BE2C (cell line): ENCODE measurements around the gene TMPRSS9. TPM values are rescaled to one million over a fixed set of nuclear protein-coding genes. Genes with fewer than 3 reads are reported as not detected.

Experiments
- DNase-seq: peaks from one replicate; pipeline ENCODE4 v3.0.0-alpha.2; 2020
- H3K27me3 ChIP-seq: fragments of 250-450 bp; sonication (Bioruptor Pico); 2 replicates; pipeline ENCODE4 v1.5.1; 2020; ENCODE audit warnings: mild to moderate bottlenecking
- H3K36me3 ChIP-seq: fragments of 250-450 bp; sonication (Bioruptor Pico); 2 replicates; pipeline ENCODE4 v1.5.1; 2020; ENCODE audit warnings: mild to moderate bottlenecking
- H3K4me1 ChIP-seq: fragments of 250-450 bp; sonication (Bioruptor Pico); 2 replicates; pipeline ENCODE4 v1.5.1; 2020
- H3K4me3 ChIP-seq: 2 replicates; pipeline ENCODE4 v1.5.1; 2011; ENCODE audit warnings: low read depth, low read length
- H3K9me3 ChIP-seq: fragments of 250-450 bp; sonication (Bioruptor Pico); 2 replicates; pipeline ENCODE4 v1.5.1; 2020
- polyA plus RNA-seq: library from polyadenylated mRNA; unstranded; fragments of >200 nt; gene quantifications from one replicate; pipeline ENCODE4 v1.2.1, GENCODE V29; 2012; ENCODE audit warnings: low read depth, missing spikeins; ENCODE audit not compliant: insufficient read length, insufficient read depth
- TF ChIP-seq, protein P1 (sequence below): IDR thresholded peaks from 2 replicates; pipeline ENCODE4 v1.5.1; 2012; ENCODE audit warnings: mild to moderate bottlenecking, low read depth, low read length

Gene TMPRSS9
- polyA plus RNA-seq, result 0.49 TPM

DNA sequence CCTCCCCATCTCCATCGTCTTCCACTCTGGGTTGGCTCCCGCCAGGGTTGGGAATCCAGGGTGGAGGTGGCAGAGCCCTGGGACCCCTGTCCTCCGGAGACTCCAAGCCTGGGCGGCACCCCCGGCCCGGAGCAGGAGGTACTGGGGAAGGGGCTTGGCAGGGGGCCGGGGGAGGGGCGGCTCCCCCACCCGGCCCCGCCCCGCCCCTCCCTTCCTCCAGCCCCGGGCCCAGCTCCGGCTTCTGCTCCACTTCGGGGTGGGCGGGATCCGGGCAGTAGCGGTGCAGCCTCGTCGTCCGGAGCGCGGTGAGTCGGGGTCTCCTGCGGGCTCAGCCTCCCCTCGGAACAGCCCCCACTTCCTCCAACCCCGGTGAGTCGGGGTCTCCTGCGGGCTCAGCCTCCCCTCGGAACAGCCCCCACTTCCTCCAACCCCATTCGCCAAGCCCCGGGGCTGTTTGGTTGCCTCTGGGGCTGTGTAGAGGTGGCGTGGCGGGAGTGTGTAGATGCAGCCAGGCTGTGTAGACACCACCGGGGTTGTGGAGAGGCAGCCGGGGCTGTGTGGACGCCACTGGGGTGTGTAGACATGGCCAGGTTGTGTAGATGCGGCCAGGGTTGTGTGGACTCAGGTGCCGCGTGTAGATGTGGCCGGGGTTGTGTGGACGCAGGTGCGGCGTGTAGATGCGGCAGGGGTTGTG is at the start of gene TMPRSS9:
TSS of gene TMPRSS9 (plus strand) at position 274 of the 694 bp plus-strand sequence. CDS start 29,521 bp downstream, outside the sequence.
- TF ChIP-seq, protein P1, sequence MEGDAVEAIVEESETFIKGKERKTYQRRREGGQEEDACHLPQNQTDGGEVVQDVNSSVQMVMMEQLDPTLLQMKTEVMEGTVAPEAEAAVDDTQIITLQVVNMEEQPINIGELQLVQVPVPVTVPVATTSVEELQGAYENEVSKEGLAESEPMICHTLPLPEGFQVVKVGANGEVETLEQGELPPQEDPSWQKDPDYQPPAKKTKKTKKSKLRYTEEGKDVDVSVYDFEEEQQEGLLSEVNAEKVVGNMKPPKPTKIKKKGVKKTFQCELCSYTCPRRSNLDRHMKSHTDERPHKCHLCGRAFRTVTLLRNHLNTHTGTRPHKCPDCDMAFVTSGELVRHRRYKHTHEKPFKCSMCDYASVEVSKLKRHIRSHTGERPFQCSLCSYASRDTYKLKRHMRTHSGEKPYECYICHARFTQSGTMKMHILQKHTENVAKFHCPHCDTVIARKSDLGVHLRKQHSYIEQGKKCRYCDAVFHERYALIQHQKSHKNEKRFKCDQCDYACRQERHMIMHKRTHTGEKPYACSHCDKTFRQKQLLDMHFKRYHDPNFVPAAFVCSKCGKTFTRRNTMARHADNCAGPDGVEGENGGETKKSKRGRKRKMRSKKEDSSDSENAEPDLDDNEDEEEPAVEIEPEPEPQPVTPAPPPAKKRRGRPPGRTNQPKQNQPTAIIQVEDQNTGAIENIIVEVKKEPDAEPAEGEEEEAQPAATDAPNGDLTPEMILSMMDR, result no peak
- Histone ChIP-seq H3K27me3 (peaks cover 31% of the 10 kb centered on the region), H3K4me3 (no peak within 1 kb of the TSS), H3K9me3 (no peaks in the 10 kb centered on the region), H3K4me1 (no peaks in the 10 kb centered on the region), H3K36me3 (no peaks in the 10 kb centered on the region)
- DNase-seq, result peak; percentile 13

DNA sequence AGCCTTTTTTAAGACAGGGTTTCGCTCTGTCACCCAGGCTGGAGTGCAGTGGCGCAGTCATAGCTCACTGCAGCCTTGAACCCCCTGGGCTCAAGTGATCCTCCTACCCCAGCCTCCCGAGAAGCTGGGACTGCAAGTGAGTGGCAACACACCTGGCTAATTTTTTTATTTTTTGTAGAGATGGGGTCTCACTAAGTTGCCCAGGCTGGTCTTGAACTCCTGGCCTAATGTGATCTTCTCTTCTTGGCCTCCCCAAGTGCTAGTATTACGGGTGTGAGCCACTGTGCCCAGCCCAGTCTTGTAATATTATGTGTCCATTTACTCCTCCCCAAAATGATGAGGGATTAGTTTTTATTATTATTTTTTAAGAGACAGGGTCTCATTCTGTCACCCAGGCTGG is 49.0 kb upstream of the TMPRSS9 start:
- DNase-seq, result no peak
- H3K27me3 ChIP-seq, result peaks cover 15% of the 10 kb centered on the region
- TF ChIP-seq, protein P1, result no peak
- H3K4me1 ChIP-seq, result peaks cover 4% of the 10 kb centered on the region; the same call in 1 of the 2 replicates
- no peak overlapping the region for H3K4me3 ChIP-seq
- 0 out of 2 replicates have a peak, but pooled peaks cover 3% of the 10 kb centered on the region for H3K9me3 ChIP-seq
- H3K36me3 ChIP-seq, result no peaks in the 10 kb centered on the region

DNA sequence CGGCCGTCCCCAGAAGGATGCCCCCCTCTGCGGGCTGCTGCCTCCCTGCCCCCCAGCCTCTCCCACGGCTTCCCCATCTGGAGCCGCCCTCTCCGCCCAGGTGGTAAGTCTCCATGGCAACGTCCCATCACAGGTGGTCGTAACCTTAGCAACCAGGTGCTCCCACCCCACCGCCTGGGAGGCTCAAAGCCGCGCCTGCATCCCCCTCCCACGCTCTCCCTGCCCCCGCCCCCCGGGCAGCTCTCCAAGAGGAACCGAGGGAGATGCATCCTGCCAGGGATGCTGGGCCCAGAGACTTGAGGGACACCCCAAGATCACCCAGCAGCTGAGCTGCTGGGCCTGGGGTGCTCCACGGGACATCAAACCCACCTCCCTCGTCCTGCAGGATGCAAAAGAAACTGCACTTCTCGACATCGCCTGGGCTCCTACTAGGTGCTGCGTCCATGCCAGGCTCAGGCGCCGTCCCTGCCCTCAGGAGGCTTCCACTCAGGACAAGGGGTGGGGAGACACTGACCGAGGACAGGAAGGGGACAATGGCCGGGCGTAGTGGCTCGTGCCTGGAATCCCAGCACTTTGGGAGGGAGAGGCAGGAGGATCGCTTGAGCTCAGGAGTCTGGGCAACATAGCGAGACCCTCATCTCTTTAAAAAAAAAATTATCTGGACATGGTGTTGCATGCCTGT is 47.1 kb upstream of the TMPRSS9 start:
- 0 out of 2 replicates have a peak, but pooled peaks cover 3% of the 10 kb centered on the region for H3K9me3 ChIP-seq
- no peak overlapping the region for H3K4me3 ChIP-seq
- no peak for DNase-seq
- H3K27me3 ChIP-seq, result peaks cover 4% of the 10 kb centered on the region
- TF ChIP-seq, protein P1, result no peak
- peaks cover 6% of the 10 kb centered on the region for H3K4me1 ChIP-seq
- H3K36me3 ChIP-seq, result no peaks in the 10 kb centered on the region

DNA sequence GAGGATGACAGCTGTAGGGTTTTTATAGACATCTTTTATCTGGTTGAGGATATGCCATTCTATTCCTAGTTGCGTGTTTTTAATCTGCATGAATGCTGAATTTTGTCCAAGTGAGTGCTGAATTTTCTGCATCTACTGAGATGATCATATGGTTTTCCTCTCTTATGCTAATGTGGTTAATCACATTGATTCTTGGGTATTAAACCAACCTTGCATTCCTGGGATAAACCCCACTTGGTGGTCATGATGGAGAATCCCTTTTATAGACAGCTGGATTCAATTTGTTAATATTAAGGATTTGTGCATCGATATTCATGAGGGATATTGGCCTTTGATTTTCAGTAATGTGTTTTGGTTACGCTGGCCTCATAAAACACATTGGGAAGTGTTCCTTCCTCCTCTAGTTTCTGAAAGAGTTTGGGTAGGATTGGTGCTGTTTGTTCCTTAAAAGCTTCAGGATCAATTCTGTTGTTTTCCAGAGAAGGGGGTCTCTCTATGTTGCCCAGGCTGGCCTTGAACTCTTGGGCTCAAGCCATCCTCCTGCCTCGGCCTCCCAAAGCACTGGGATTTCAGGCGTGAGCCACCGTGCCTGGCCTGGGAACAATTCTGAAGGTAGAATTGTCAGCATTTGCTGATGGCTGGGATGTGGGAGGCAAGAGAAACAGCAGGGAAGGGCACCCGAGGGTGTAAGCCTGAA is 44.8 kb upstream of the TMPRSS9 start:
- Histone ChIP-seq H3K4me1 (peaks cover 6% of the 10 kb centered on the region), H3K36me3 (no peaks in the 10 kb centered on the region)

DNA sequence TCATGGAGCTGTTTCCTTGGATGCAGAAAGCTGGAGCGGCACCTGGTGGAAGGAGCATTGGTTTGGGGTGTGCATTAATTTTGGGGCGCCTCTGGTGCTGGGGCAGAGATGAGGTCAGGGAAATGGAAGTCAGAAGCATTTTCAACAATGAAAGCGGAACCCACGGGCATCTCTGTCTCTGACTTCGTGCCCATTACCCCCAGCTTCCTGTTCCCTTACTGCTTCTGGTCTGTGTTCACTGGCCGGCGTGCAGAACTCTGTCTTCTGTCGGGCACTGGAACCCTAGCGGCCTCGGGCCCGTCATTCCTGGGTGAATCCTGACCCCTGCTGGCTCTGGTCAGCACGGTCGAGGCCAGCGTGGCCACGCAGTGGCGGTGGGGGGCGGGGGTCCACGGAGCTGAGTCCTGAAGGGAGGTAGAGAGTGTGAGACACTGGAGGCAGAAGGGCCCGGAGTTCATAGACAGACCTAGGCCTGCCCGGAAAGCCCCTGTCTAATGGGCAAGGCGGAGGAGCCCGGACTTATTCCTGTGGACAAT is 44.2 kb upstream of the TMPRSS9 start:
- Histone ChIP-seq H3K9me3 (0 out of 2 replicates have a peak, but pooled peaks cover 3% of the 10 kb centered on the region), H3K36me3 (no peaks in the 10 kb centered on the region), H3K4me1 (peaks cover 6% of the 10 kb centered on the region), H3K4me3 (no peak overlapping the region), H3K27me3 (no peaks in the 10 kb centered on the region)
- DNase-seq, result peak; percentile 81
- TF ChIP-seq, protein P1, result peak; percentile 67

More for the DNA sequence above, 44.8 kb upstream of the TMPRSS9 start:
- Histone ChIP-seq H3K4me3 (no peak overlapping the region), H3K9me3 (0 out of 2 replicates have a peak, but pooled peaks cover 3% of the 10 kb centered on the region), H3K27me3 (no peaks in the 10 kb centered on the region)
- DNase-seq, result no peak
- TF ChIP-seq, protein P1, result no peak
